Measurements from ENCODE around the gene UBXN2A.
A peak's percentile ranks its signal among the peaks of the same experiment; 100 is the strongest.
"Not testable (repeated sequence)": the region's sequence is repeated elsewhere in the genome, so short reads cannot be mapped to it uniquely, and the experiment has no call there.

The UBXN2A gene

GRCh38 chr2:23940718-23941620, 706 bp downstream of the UBXN2A start:
- DNase-seq (ENCODE audit: low read depth): peak; percentile 39
- peak overlapping the region; percentile 66 for H3K4me3 ChIP-seq (ENCODE audit: control insufficient read depth, low read depth, low read length)
- TF ChIP-seq CTCF (conservative IDR thresholded peaks at IDR 0.05; ENCODE audit: control insufficient read depth, insufficient read depth, low read depth, low read length): no peak

GRCh38 chr2:23941644-23942043, 1.4 kb downstream of the UBXN2A start:
- peak overlapping the region; percentile 66 for H3K4me3 ChIP-seq (ENCODE audit: control insufficient read depth, low read depth, low read length)
- TF ChIP-seq CTCF (conservative IDR thresholded peaks at IDR 0.05; ENCODE audit: control insufficient read depth, insufficient read depth, low read depth, low read length): no peak
- DNase-seq (ENCODE audit: low read depth): no peak

- no peak for TF ChIP-seq CTCF (conservative IDR thresholded peaks at IDR 0.05; ENCODE audit: control insufficient read depth, insufficient read depth, low read depth, low read length)
- H3K4me3 ChIP-seq (ENCODE audit: control insufficient read depth, low read depth, low read length): no peak overlapping the region
- DNase-seq (ENCODE audit: low read depth): no peak
Observed at GRCh38 chr2:23943666-23944065, 3.4 kb downstream of the UBXN2A start.

- H3K4me3 ChIP-seq (ENCODE audit: control insufficient read depth, low read depth, low read length): no peak overlapping the region
- no peak for TF ChIP-seq CTCF (conservative IDR thresholded peaks at IDR 0.05; ENCODE audit: control insufficient read depth, insufficient read depth, low read depth, low read length)
- no peak for DNase-seq (ENCODE audit: low read depth)
Observed at GRCh38 chr2:23944527-23944926, 4.3 kb downstream of the UBXN2A start.

GRCh38 chr2:23944976-23945375, 4.7 kb downstream of the UBXN2A start:
- no peak for TF ChIP-seq CTCF (conservative IDR thresholded peaks at IDR 0.05; ENCODE audit: control insufficient read depth, insufficient read depth, low read depth, low read length)
- DNase-seq (ENCODE audit: low read depth): no peak
- no peak overlapping the region for H3K4me3 ChIP-seq (ENCODE audit: control insufficient read depth, low read depth, low read length)

GRCh38 chr2:23947350-23947749, 7.1 kb downstream of the UBXN2A start:
- DNase-seq (ENCODE audit: low read depth): no peak
- no peak overlapping the region for H3K4me3 ChIP-seq (ENCODE audit: control insufficient read depth, low read depth, low read length)
- no peak for TF ChIP-seq CTCF (conservative IDR thresholded peaks at IDR 0.05; ENCODE audit: control insufficient read depth, insufficient read depth, low read depth, low read length)

GRCh38 chr2:23952558-23952957, 12.3 kb downstream of the UBXN2A start:
- H3K4me3 ChIP-seq (ENCODE audit: control insufficient read depth, low read depth, low read length); DNase-seq (ENCODE audit: low read depth): not testable (repeated sequence)
